Psoas muscle (tissue), 8 donors: ENCODE measurements around the gene LYPD6. TPM values are rescaled to one million over a fixed set of nuclear protein-coding genes. Genes with fewer than 3 reads are reported as not detected.

Source experiments
- ATAC-seq, 4 donors: fragments of 200-7000 bp; cut with Tn5 transposase; one replicate each; pipeline ENCODE4 v1.9.1; 2020; ENCODE audit warnings: moderate library complexity in 3 of 4, mild to moderate bottlenecking in 2 of 4
- DNase-seq, 2 donors: peaks; one replicate each; pipeline ENCODE4 v3.0.0-alpha.2; 2020
- H3K27ac ChIP-seq: fragments of 200-600 bp; one replicate; pipeline ENCODE4 v1.8.0; 2022
- H3K27me3 ChIP-seq, 3 donors: fragments of 200-600 bp in 1 of 3; one replicate each; pipeline versions ENCODE4 v1.6.1 to v1.8.0; 2013 to 2022; ENCODE audit warnings: low read length in 2 of 3, mild to moderate bottlenecking in 2 of 3, moderate library complexity in 1 of 3; ENCODE audit not compliant: insufficient read depth in 3 of 3
- H3K36me3 ChIP-seq, 2 donors: fragments of 200-600 bp in 1 of 2; one replicate each; pipeline versions ENCODE4 v1.6.1 to v1.8.0; 2013 to 2022; ENCODE audit warnings: low read depth in 1 of 2, mild to moderate bottlenecking in 1 of 2, moderate library complexity in 1 of 2; ENCODE audit not compliant: insufficient read depth in 1 of 2
- H3K4me1 ChIP-seq: fragments of 200-600 bp; one replicate; pipeline ENCODE4 v1.8.0; 2022
- H3K4me3 ChIP-seq: fragments of 200-600 bp; one replicate; pipeline ENCODE4 v1.8.0; 2022; ENCODE audit warnings: mild to moderate bottlenecking
- H3K9me3 ChIP-seq: fragments of 200-600 bp; one replicate; pipeline ENCODE4 v1.8.0; 2022
- CTCF ChIP-seq: fragments of 200-600 bp; IDR thresholded peaks from one replicate; pipeline ENCODE4 v1.8.0; 2022; ENCODE audit warnings: antibody characterized with exemption
- WGBS, 3 donors: extraction: QIAGEN DNeasy Blood & Tissue Kit; methylation state at CpG; one replicate each; pipeline versions ENCODE4 v1.1.6 to v1.1.7; 2013; 5-methylcytosine and 5-hydroxymethylcytosine counted together
- intact Hi-C, 2 donors: fragments of 100-400 bp; cut with DNase I; formaldehyde crosslinking; loops; one replicate each; pipeline versions ENCODE4 v1.11.0 to v1.14.2; 2022
- polyA plus RNA-seq, 3 donors: library from polyadenylated mRNA; stranded (reverse); fragments of 200-250 nt; gene quantifications; one replicate each; pipeline ENCODE4 v1.2.3, GENCODE V29; 2013
- total RNA-seq, 4 donors: library from RNA; stranded (reverse); fragmentation: NEBNext Ultra II Directional in 2 of 4; extraction: Animal tissue kit (Norgen Biotek cat#: 25700) in 2 of 4; gene quantifications; one replicate each; pipeline versions ENCODE4 v1.2.1 to v1.2.4, GENCODE V29; 2021 to 2023
- donor health status: healthy with polysubstance abuse.
- donor health status: DM: no; HTN: no; CAD: no; lungs with moderate emphysema.
- donor health status: Bipolar disorder and iron deficiency.
- donor health status: healthy.
- donor health status: DM: yes; HTN: yes; CAD: no.
- donor health status: DM: no; HTN: no; CAD: no.
- donor health status: DM: no; HTN: no; CAD: no.
- donor health status: DM: yes; HTN: yes; CAD: no.

LYPD6 gene
- total and polyA plus RNA-seq, 7 donors: 0.04 to 0.11 (median 0.05) TPM; not detected in 2

GRCh38 chr2:149371476-149371875 lies 41.1 kb downstream of the LYPD6 start:
- TF ChIP-seq CTCF: no peak
- no peaks in the 10 kb centered on the region for H3K9me3 ChIP-seq
- H3K4me3 ChIP-seq: no peak overlapping the region
- intact Hi-C loops: no loop called here
- no peak overlapping the region for H3K27ac ChIP-seq
- no peaks in the 10 kb centered on the region for H3K4me1 ChIP-seq
- ATAC-seq (no peak), DNase-seq (no peak)
- H3K36me3 ChIP-seq: no peaks in the 10 kb centered on the region
- WGBS, 3 donors: 91 to 95% (median 95%) methylated on average over 6 of the region's 6 CpGs
- H3K27me3 ChIP-seq: peaks cover 0 to 2% (median 0%) of the 10 kb centered on the region in 3 donors

- Histone ChIP-seq H3K27ac (no peak overlapping the region), H3K27me3 (no peaks in the 10 kb centered on the region), H3K4me1 (no peaks in the 10 kb centered on the region), H3K36me3 (no peaks in the 10 kb centered on the region), H3K4me3 (no peak overlapping the region), H3K9me3 (no peaks in the 10 kb centered on the region)
- TF ChIP-seq CTCF: no peak
- ATAC-seq (no peak), DNase-seq (no peak)
- intact Hi-C loops: no loop called here
- WGBS, 3 donors: 64 to 70% (median 65%) methylated on average over 8 of the region's 8 CpGs
Measured at GRCh38 chr2:149375801-149376361, 45.5 kb downstream of the LYPD6 start.

- WGBS, 3 donors: 95 to 99% (median 96%) methylated on average over 4 of the region's 4 CpGs
- ATAC-seq (no peak), DNase-seq (no peak)
- no peak overlapping the region for H3K27ac ChIP-seq
- intact Hi-C loops: no loop called here
- H3K36me3 ChIP-seq: no peaks in the 10 kb centered on the region
- no peaks in the 10 kb centered on the region for H3K9me3 ChIP-seq
- H3K4me1 ChIP-seq: no peaks in the 10 kb centered on the region
- no peaks in the 10 kb centered on the region for H3K27me3 ChIP-seq
- TF ChIP-seq CTCF: no peak
- no peak overlapping the region for H3K4me3 ChIP-seq
Measured at GRCh38 chr2:149380205-149380604, 49.8 kb downstream of the LYPD6 start.

- Histone ChIP-seq H3K4me3 (no peak overlapping the region), H3K4me1 (no peaks in the 10 kb centered on the region), H3K27ac (no peak overlapping the region), H3K36me3 (no peaks in the 10 kb centered on the region), H3K9me3 (no peaks in the 10 kb centered on the region), H3K27me3 (no peaks in the 10 kb centered on the region)
- intact Hi-C loops: no loop called here
- DNase-seq (no peak), ATAC-seq (no peak)
- TF ChIP-seq CTCF: no peak
- 62 to 69% (median 64%) methylated on average over 1 of the region's 1 CpG for whole genome bisulfite sequencing, 3 donors
Measured at GRCh38 chr2:149383340-149383739, 53.0 kb downstream of the LYPD6 start.

GRCh38 chr2:149385350-149385749 lies 55.0 kb downstream of the LYPD6 start:
- Histone ChIP-seq H3K27ac (no peak overlapping the region), H3K4me3 (no peak overlapping the region), H3K4me1 (no peaks in the 10 kb centered on the region), H3K27me3 (no peaks in the 10 kb centered on the region), H3K9me3 (no peaks in the 10 kb centered on the region), H3K36me3 (no peaks in the 10 kb centered on the region)
- WGBS, 3 donors: 45 to 61% (median 59%) methylated on average over 1 of the region's 1 CpG
- DNase-seq (no peak), ATAC-seq (no peak)
- TF ChIP-seq CTCF: no peak
- intact Hi-C loops: no loop called here
